Measurements from ENCODE around the gene GNPTG. TPM values are rescaled to one million over a fixed set of nuclear protein-coding genes. Genes with fewer than 3 reads are reported as not detected.
A peak's percentile ranks its signal among the peaks of the same experiment; 100 is the strongest.

Gene GNPTG
- total RNA-seq, 1 donor from 2014 or later: 52.9 TPM

- Mint-ChIP-seq H3K4me1 (peaks cover 13% of the 10 kb centered on the region), H3K4me3 (no peak overlapping the region), H3K27me3 (ENCODE audit: low read depth) (peaks cover 6% of the 10 kb centered on the region), H3K9me3 (no peaks in the 10 kb centered on the region), H3K36me3 (no peaks in the 10 kb centered on the region), H3K27ac (no peak overlapping the region)
- no peak for TF ChIP-seq CTCF (IDR thresholded peaks at IDR 0.05; ENCODE audit: unreplicated experiment)
- DNase-seq (ENCODE audit: low spot score in 2 of 2, unreplicated experiment in 2 of 2): no peak
Measured at GRCh38 chr16:1349351-1349750, 2.4 kb upstream of the GNPTG start.

GRCh38 chr16:1349951-1350350, 1.8 kb upstream of the GNPTG start:
- TF ChIP-seq CTCF (IDR thresholded peaks at IDR 0.05; ENCODE audit: unreplicated experiment): no peak
- Mint-ChIP-seq H3K4me1 (peaks cover 13% of the 10 kb centered on the region), H3K36me3 (no peaks in the 10 kb centered on the region), H3K27ac (no peak overlapping the region), H3K4me3 (peak overlapping the region; percentile 74), H3K27me3 (ENCODE audit: low read depth) (peaks cover 1% of the 10 kb centered on the region), H3K9me3 (no peaks in the 10 kb centered on the region)
- no peak for DNase-seq (ENCODE audit: low spot score in 2 of 2, unreplicated experiment in 2 of 2)

GRCh38 chr16:1350691-1351090, 1.0 kb upstream of the GNPTG start:
- Mint-ChIP-seq H3K27ac (no peak overlapping the region), H3K4me1 (peaks cover 13% of the 10 kb centered on the region)
- DNase-seq (ENCODE audit: low spot score in 2 of 2, unreplicated experiment in 2 of 2): no peak

GRCh38 chr16:1351215-1351581, 533 bp upstream of the GNPTG start:
- Mint-ChIP-seq H3K36me3 (no peaks in the 10 kb centered on the region), H3K27ac (peak overlapping the region; percentile 47), H3K27me3 (ENCODE audit: low read depth) (peaks cover under 1% of the 10 kb centered on the region), H3K4me1 (peaks cover 13% of the 10 kb centered on the region), H3K9me3 (no peaks in the 10 kb centered on the region), H3K4me3 (peak overlapping the region; percentile 74)
- no peak for DNase-seq (ENCODE audit: low spot score in 2 of 2, unreplicated experiment in 2 of 2)
- TF ChIP-seq CTCF (IDR thresholded peaks at IDR 0.05; ENCODE audit: unreplicated experiment): no peak

More at GRCh38 chr16:1350691-1351090, 1.0 kb upstream of the GNPTG start:
- Mint-ChIP-seq H3K4me3 (peak overlapping the region; percentile 74), H3K27me3 (ENCODE audit: low read depth) (peaks cover 1% of the 10 kb centered on the region), H3K36me3 (no peaks in the 10 kb centered on the region), H3K9me3 (no peaks in the 10 kb centered on the region)
- TF ChIP-seq CTCF (IDR thresholded peaks at IDR 0.05; ENCODE audit: unreplicated experiment): no peak

- H3K4me1 Mint-ChIP-seq: peaks cover 13% of the 10 kb centered on the region
- no peak for DNase-seq (ENCODE audit: low spot score in 2 of 2, unreplicated experiment in 2 of 2)
- H3K27ac Mint-ChIP-seq: no peak overlapping the region
- no peak for TF ChIP-seq CTCF (IDR thresholded peaks at IDR 0.05; ENCODE audit: unreplicated experiment)
- no peaks in the 10 kb centered on the region for H3K36me3 Mint-ChIP-seq
- no peaks in the 10 kb centered on the region for H3K27me3 Mint-ChIP-seq (ENCODE audit: low read depth)
- no peak overlapping the region for H3K4me3 Mint-ChIP-seq
- no peaks in the 10 kb centered on the region for H3K9me3 Mint-ChIP-seq
Measured at GRCh38 chr16:1354815-1355540, 3.2 kb downstream of the GNPTG start.
